Measurements from ENCODE around the gene LLPH.

The LLPH gene

DNA sequence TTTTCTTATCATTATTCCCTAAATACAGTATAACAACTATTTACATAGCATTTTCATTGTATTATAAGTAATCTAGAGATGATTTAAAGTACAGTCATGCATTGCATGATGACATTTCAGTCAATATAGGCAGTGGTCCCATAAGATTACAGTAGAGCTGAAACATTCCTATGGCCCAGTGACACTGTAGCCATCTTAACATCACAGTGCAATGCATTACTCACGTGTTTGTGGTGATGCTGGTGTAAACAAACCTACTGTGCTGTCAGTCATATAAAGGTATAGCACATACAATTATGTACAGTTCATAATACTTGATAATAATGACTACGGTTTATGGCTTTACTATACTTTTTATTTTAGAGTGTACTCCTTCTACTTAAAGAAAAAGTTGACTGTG lies 13.3 kb downstream of the LLPH start:
- no peak overlapping the region for H3K27ac ChIP-seq (ENCODE audit: extremely low read depth, low read depth, low read length)
- POLR2A ChIA-PET: interaction anchor here (2.0 kb wide), 1 partner anchor 14 kb away, joined by 4 read pairs; the partner anchor contains the start of gene LLPH
- peaks cover 7 to 19% of the 10 kb centered on the region in 2 experiments for H3K36me3 ChIP-seq (ENCODE audit: control insufficient read depth in 2 of 2, insufficient read depth in 1 of 2, low read length in 2 of 2)
- TF ChIP-seq ZBTB21 (tag by site-specific recombination; IDR thresholded peaks at IDR 0.05) (no peak), KLF10 (tag by site-specific recombination; IDR thresholded peaks at IDR 0.05) (no peak), GLIS1 (tag by site-specific recombination; IDR thresholded peaks at IDR 0.05) (no peak), ZNF37A (tag by site-specific recombination; IDR thresholded peaks at IDR 0.05) (no peak), ZBTB8A (tag by site-specific recombination; IDR thresholded peaks at IDR 0.05) (no peak), KLF9 (tag by site-specific recombination; IDR thresholded peaks at IDR 0.05; ENCODE audit: low read depth) (no peak), ZNF211 (tag by site-specific recombination; IDR thresholded peaks at IDR 0.05; ENCODE audit: low read depth) (no peak), ZNF548 (tag by site-specific recombination; IDR thresholded peaks at IDR 0.05) (no peak), KLF7 (tag by site-specific recombination; IDR thresholded peaks at IDR 0.05; ENCODE audit: borderline replicate concordance) (no peak), PRDM1 (tag by site-specific recombination; IDR thresholded peaks at IDR 0.05) (no peak), ZNF660 (tag by site-specific recombination; IDR thresholded peaks at IDR 0.05) (no peak), ZNF366 (tag by site-specific recombination; conservative IDR thresholded peaks at IDR 0.05) (no peak), ZNF76 (tag by site-specific recombination; IDR thresholded peaks at IDR 0.05; ENCODE audit: borderline replicate concordance, low read depth) (no peak), ZNF155 (tag by site-specific recombination; IDR thresholded peaks at IDR 0.05) (no peak), ZNF777 (tag by site-specific recombination; IDR thresholded peaks at IDR 0.05; ENCODE audit: borderline replicate concordance) (no peak)
- no peaks in the 10 kb centered on the region for H3K9me3 ChIP-seq (ENCODE audit: control insufficient read depth, insufficient read depth, low read depth, low read length)
- no peak overlapping the region for H3K4me3 ChIP-seq (ENCODE audit: low read depth, low read length)
- CTCF ChIA-PET: interaction anchor here (0.5 to 3.3 kb wide), 2 partner anchors 10 to 68 kb away, joined by 3 to 15 read pairs; no protein-coding TSS in a partner anchor
- H3K4me1 ChIP-seq (ENCODE audit: control insufficient read depth, insufficient read depth, low read length): no peaks in the 10 kb centered on the region

- Histone ChIP-seq H3K27ac (ENCODE audit: extremely low read depth, low read depth, low read length) (no peak overlapping the region), H3K9me3 (ENCODE audit: control insufficient read depth, insufficient read depth, low read depth, low read length) (no peaks in the 10 kb centered on the region), H3K4me3 (ENCODE audit: low read depth, low read length) (no peak overlapping the region), H3K36me3 (ENCODE audit: control insufficient read depth in 2 of 2, insufficient read depth in 1 of 2, low read length in 2 of 2) (peaks cover 0 to 8% of the 10 kb centered on the region in 2 experiments; a peak in 1 of 3 replicates), H3K4me1 (ENCODE audit: control insufficient read depth, insufficient read depth, low read length) (peaks cover 5% of the 10 kb centered on the region; the same call in 1 of the 2 replicates)
- POLR2A ChIA-PET: no interaction called here
- CTCF ChIA-PET: interaction anchor here (3.3 kb wide), 1 partner anchor 7 kb away, joined by 15 read pairs; no protein-coding TSS in a partner anchor
- TF ChIP-seq ZNF311 (tag by site-specific recombination; IDR thresholded peaks at IDR 0.05; ENCODE audit: borderline replicate concordance): no peak
- no peak for TF ChIP-seq ZBTB1 (tag by site-specific recombination; IDR thresholded peaks at IDR 0.05)
These were observed 15.4 kb downstream of the LLPH start for GRCh38 chr12:66115071-66115600.

DNA sequence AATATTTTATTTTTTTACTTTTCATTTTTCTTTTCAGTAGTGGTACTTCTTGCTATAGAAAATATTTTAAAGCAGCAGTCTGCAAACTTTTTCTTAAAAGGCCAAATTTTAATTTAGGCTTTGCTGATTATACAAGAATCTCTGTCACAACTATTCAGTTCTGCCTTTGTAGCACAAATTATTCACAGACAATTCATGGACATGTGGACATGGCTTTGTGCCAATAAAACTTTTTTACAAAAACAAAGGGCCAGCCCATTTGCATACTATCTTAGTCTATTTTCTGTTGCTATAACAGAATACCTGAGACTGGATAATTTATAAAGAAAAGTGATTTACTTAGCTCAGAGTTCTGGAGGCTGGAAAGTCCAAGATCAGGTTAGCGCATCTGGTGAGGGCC lies 17.1 kb downstream of the LLPH start:
- Histone ChIP-seq H3K36me3 (ENCODE audit: control insufficient read depth in 2 of 2, insufficient read depth in 1 of 2, low read length in 2 of 2) (peaks cover 0 to under 1% of the 10 kb centered on the region in 2 experiments; a peak in 1 of 3 replicates), H3K27ac (ENCODE audit: extremely low read depth, low read depth, low read length) (no peak overlapping the region), H3K9me3 (ENCODE audit: control insufficient read depth, insufficient read depth, low read depth, low read length) (no peaks in the 10 kb centered on the region), H3K4me1 (ENCODE audit: control insufficient read depth, insufficient read depth, low read length) (peaks cover 5% of the 10 kb centered on the region; the same call in 1 of the 2 replicates), H3K4me3 (ENCODE audit: low read depth, low read length) (no peak overlapping the region)
- ChIA-PET CTCF (interaction anchor here (0.7 to 1.7 kb wide), 2 partner anchors 78 to 812 kb away, joined by 3 read pairs; no protein-coding TSS in a partner anchor), POLR2A (no interaction called here)
- TF ChIP-seq ZIC2 (tag by site-specific recombination; IDR thresholded peaks at IDR 0.05): no peak
- no peak for TF ChIP-seq ZNF266 (tag by site-specific recombination; IDR thresholded peaks at IDR 0.05; ENCODE audit: low read depth)
- TF ChIP-seq HOXD13 (CRISPR knock-in tag; IDR thresholded peaks at IDR 0.05; ENCODE audit: borderline replicate concordance): no peak
- no peak for TF ChIP-seq ZNF664 (tag by site-specific recombination; IDR thresholded peaks at IDR 0.05)
- no peak for TF ChIP-seq ZNF623 (tag by site-specific recombination; IDR thresholded peaks at IDR 0.05)
- no peak for TF ChIP-seq ZNF514 (tag by site-specific recombination; IDR thresholded peaks at IDR 0.05)
- no peak for TF ChIP-seq ZNF600 (tag by site-specific recombination; IDR thresholded peaks at IDR 0.05)
- no peak for TF ChIP-seq GLIS2 (tag by site-specific recombination; IDR thresholded peaks at IDR 0.05)
- TF ChIP-seq, protein P1, sequence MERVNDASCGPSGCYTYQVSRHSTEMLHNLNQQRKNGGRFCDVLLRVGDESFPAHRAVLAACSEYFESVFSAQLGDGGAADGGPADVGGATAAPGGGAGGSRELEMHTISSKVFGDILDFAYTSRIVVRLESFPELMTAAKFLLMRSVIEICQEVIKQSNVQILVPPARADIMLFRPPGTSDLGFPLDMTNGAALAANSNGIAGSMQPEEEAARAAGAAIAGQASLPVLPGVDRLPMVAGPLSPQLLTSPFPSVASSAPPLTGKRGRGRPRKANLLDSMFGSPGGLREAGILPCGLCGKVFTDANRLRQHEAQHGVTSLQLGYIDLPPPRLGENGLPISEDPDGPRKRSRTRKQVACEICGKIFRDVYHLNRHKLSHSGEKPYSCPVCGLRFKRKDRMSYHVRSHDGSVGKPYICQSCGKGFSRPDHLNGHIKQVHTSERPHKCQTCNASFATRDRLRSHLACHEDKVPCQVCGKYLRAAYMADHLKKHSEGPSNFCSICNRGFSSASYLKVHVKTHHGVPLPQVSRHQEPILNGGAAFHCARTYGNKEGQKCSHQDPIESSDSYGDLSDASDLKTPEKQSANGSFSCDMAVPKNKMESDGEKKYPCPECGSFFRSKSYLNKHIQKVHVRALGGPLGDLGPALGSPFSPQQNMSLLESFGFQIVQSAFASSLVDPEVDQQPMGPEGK (tag by site-specific recombination; IDR thresholded peaks at IDR 0.05): no peak
- TF ChIP-seq ZNF148 (tag by site-specific recombination; IDR thresholded peaks at IDR 0.05; ENCODE audit: borderline replicate concordance): no peak
- no peak for TF ChIP-seq ZNF10 (tag by site-specific recombination; IDR thresholded peaks at IDR 0.05)
- TF ChIP-seq ZBTB20 (tag by site-specific recombination; IDR thresholded peaks at IDR 0.05): no peak
- TF ChIP-seq ZNF571 (tag by site-specific recombination; IDR thresholded peaks at IDR 0.05): no peak
